Measurements from ENCODE around the gene NCAM1.

NCAM1 gene

DNA sequence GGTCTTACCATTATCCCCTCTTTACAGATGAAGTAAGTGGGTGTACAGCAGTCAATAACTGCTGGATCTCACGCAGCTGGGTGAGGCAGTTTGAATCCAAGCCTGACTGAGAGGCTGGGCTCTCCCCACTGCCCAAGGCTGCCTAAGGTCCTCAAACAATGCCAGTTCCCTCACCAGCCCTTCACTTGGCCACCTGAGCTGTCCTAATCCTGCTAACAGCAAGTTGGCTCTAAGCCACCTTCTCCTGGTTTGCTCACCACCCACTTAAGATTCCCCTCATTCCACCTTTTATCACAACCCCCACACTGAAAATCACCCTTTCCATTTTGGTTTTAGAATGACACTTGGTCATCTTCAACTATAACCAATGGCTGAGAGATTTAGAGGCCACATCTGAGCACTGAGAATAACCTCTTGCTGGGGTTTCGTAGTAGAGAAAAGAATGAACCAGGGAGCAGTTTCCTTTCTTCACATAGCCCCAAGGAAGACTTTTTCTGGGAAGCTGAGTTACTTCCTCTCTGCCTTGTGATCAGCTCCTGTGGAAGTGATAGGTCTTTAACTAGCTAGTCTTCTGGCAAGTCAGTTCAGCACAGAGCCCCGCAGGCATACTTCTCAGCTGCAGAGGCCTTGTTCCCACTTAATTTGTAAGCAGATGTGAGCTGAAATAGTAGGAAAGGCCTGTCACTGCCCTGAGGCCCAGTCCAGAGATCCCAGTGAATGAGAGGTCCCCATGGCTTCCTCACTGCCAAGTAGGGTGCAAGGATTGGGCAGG, 295.4 kb downstream of the NCAM1 start:
- H3K4me3 ChIP-seq (ENCODE audit: low read depth, low read length): no peak overlapping the region
- no peak for TF ChIP-seq CTCF (IDR thresholded peaks at IDR 0.05; ENCODE audit: control insufficient read depth, extremely low read depth, insufficient read depth)
- no peak for DNase-seq (ENCODE audit: low read depth)

- TF ChIP-seq CTCF (IDR thresholded peaks at IDR 0.05; ENCODE audit: control insufficient read depth, extremely low read depth, insufficient read depth): no peak
- DNase-seq (ENCODE audit: low read depth): no peak
- no peak overlapping the region for H3K4me3 ChIP-seq (ENCODE audit: low read depth, low read length)
Measured at GRCh38 chr11:113260096-113260425, 298.8 kb downstream of the NCAM1 start.

GRCh38 chr11:113260541-113260940, 299.3 kb downstream of the NCAM1 start:
- no peak for TF ChIP-seq CTCF (IDR thresholded peaks at IDR 0.05; ENCODE audit: control insufficient read depth, extremely low read depth, insufficient read depth)
- DNase-seq (ENCODE audit: low read depth): no peak

GRCh38 chr11:113261709-113262475, 300.7 kb downstream of the NCAM1 start:
- no peak overlapping the region for H3K4me3 ChIP-seq (ENCODE audit: low read depth, low read length)
- no peak for DNase-seq (ENCODE audit: low read depth)
- no peak for TF ChIP-seq CTCF (IDR thresholded peaks at IDR 0.05; ENCODE audit: control insufficient read depth, extremely low read depth, insufficient read depth)

More at GRCh38 chr11:113260541-113260940, 299.3 kb downstream of the NCAM1 start:
- no peak overlapping the region for H3K4me3 ChIP-seq (ENCODE audit: low read depth, low read length)

DNA sequence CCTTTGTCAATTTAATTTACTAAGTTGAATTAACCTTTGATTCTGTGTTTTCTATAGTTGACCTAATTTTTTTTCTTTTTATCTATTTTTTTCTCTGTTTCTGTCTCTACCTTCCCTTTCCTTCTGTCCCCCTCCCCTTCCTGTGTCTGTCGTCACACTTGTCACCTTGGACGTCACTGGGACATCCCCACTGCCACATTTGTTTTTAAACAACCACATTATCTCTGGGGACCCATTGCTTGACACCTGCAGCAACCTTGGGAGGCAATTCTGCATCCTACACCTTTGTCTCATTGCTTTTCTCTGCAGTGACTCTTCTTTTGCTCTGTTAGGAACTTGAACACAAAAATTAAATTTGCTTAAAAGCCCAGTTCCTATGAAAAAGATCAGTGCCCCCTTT, 301.4 kb downstream of the NCAM1 start:
- TF ChIP-seq CTCF (IDR thresholded peaks at IDR 0.05; ENCODE audit: control insufficient read depth, extremely low read depth, insufficient read depth): no peak
- DNase-seq (ENCODE audit: low read depth): no peak
- no peak overlapping the region for H3K4me3 ChIP-seq (ENCODE audit: low read depth, low read length)

DNA sequence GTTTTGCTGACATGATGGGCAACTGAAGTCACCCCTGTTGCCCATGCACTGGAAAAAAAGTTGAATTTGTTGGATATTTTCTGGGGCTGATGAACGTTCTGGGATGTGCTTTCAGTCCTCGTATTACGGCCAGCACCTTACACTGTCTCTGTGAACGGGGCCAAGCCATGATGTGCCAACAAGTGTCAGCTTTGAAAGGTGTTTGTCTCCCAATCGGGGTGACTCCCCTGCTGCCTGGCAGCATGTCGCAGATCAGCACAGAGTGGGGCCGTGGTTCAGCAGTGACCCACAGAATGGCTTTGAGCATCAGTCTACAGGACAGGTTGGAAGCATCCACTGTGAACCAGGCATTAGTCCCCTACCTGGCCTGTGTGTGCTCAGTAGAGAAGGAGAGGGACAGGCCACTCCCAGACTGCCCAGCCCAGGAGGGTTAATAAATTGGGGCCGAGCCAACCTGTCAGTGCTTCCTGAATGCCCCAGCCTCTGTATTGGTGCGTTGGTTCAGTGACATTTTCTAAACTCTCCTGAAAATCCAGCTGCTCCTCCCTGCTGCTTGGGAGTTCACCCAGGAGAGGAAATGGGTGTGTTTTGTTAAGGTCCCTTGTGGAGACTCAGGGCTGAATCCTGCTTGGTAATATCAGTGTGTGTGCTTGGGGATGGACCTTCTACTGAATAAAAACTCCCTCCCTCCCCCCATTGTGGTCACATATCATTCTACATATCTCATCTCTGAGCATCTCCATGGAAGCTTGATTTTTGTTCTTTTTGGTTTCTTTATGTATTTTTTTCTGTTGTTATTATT, 302.4 kb downstream of the NCAM1 start:
- no peak for TF ChIP-seq CTCF (IDR thresholded peaks at IDR 0.05; ENCODE audit: control insufficient read depth, extremely low read depth, insufficient read depth)
- H3K4me3 ChIP-seq (ENCODE audit: low read depth, low read length): no peak overlapping the region
- no peak for DNase-seq (ENCODE audit: low read depth)
